ENCODE measurements around the gene GADD45A. TPM values are rescaled to one million over a fixed set of nuclear protein-coding genes. Genes with fewer than 3 reads are reported as not detected.

Gene GADD45A
- total RNA-seq, 2 experiments from 2014 or later: 20.5 to 26.7 TPM

- Mint-ChIP-seq H3K9me3 (ENCODE audit: low read depth) (no peaks in the 10 kb centered on the region), H3K27me3 (no peaks in the 10 kb centered on the region), H3K27ac (no peak overlapping the region), H3K4me3 (no peak overlapping the region), H3K36me3 (ENCODE audit: low read depth) (peaks cover 30% of the 10 kb centered on the region), H3K4me1 (peaks cover 25% of the 10 kb centered on the region)
- ATAC-seq (no peak), DNase-seq (no peak)
- CTCF ChIA-PET: interaction anchor here (0.7 kb wide), 1 partner anchor 69 kb away, joined by 3 read pairs; no protein-coding TSS in a partner anchor
- POLR2A ChIA-PET: no interaction called here
- intact Hi-C loops (cut with DNase I, micrococcal nuclease): loop anchor here (5.0 to 10.0 kb wide), 4 partner anchors 127 to 805 kb away; partner anchors contain the start of genes DEPDC1 (in 1 of the 2) and IL12RB2 (in 1 of the 2)
Measured at GRCh38 chr1:67689267-67690017, 4.4 kb downstream of the GADD45A start.

- Mint-ChIP-seq H3K27me3 (no peaks in the 10 kb centered on the region), H3K9me3 (ENCODE audit: low read depth) (no peaks in the 10 kb centered on the region), H3K36me3 (ENCODE audit: low read depth) (peaks cover 30% of the 10 kb centered on the region), H3K4me1 (peaks cover 22% of the 10 kb centered on the region), H3K27ac (no peak overlapping the region), H3K4me3 (no peak overlapping the region)
- ChIA-PET POLR2A (no interaction called here), CTCF (no interaction called here)
- ATAC-seq: no peak
- DNase-seq: no peak
- intact Hi-C loops (cut with DNase I, micrococcal nuclease): no loop called here
Measured at GRCh38 chr1:67690018-67690363, 5.0 kb downstream of the GADD45A start.

- Mint-ChIP-seq H3K9me3 (ENCODE audit: low read depth) (no peaks in the 10 kb centered on the region), H3K27me3 (no peaks in the 10 kb centered on the region), H3K27ac (no peak overlapping the region), H3K4me1 (peaks cover 22% of the 10 kb centered on the region), H3K36me3 (ENCODE audit: low read depth) (peaks cover 30% of the 10 kb centered on the region), H3K4me3 (no peak overlapping the region)
- ChIA-PET CTCF (interaction anchor here (0.6 to 1.5 kb wide), 2 partner anchors 12 to 29 kb away, joined by 3 to 4 read pairs; no protein-coding TSS in a partner anchor), POLR2A (interaction anchor here (0.6 kb wide), 1 partner anchor 56 kb away, joined by 5 read pairs; no protein-coding TSS in a partner anchor)
- intact Hi-C loops (cut with DNase I, micrococcal nuclease): no loop called here
- DNase-seq (no peak), ATAC-seq (no peak)
Measured at GRCh38 chr1:67690411-67690810, 5.4 kb downstream of the GADD45A start.

- intact Hi-C loops (cut with DNase I, micrococcal nuclease): no loop called here
- peaks cover 24% of the 10 kb centered on the region for H3K36me3 Mint-ChIP-seq (ENCODE audit: low read depth)
- no peak for DNase-seq
- H3K4me1 Mint-ChIP-seq: peaks cover 19% of the 10 kb centered on the region
- H3K4me3 Mint-ChIP-seq: no peak overlapping the region
- no peaks in the 10 kb centered on the region for H3K27me3 Mint-ChIP-seq
- POLR2A ChIA-PET: no interaction called here
- H3K9me3 Mint-ChIP-seq (ENCODE audit: low read depth): no peaks in the 10 kb centered on the region
- CTCF ChIA-PET: interaction anchor here (0.6 to 1.5 kb wide), 3 partner anchors 13 to 159 kb away, joined by 3 to 4 read pairs (median 3); no protein-coding TSS in a partner anchor
- no peak overlapping the region for H3K27ac Mint-ChIP-seq
- ATAC-seq: no peak
Measured at GRCh38 chr1:67691712-67692111, 6.7 kb downstream of the GADD45A start.

GRCh38 chr1:67695963-67696362 lies 11.0 kb downstream of the GADD45A start:
- ChIA-PET POLR2A (no interaction called here), CTCF (no interaction called here)
- intact Hi-C loops (cut with DNase I, micrococcal nuclease): no loop called here
- Mint-ChIP-seq H3K27me3 (no peaks in the 10 kb centered on the region), H3K36me3 (ENCODE audit: low read depth) (no peaks in the 10 kb centered on the region), H3K4me3 (no peak overlapping the region), H3K27ac (no peak overlapping the region), H3K4me1 (peaks cover 8% of the 10 kb centered on the region), H3K9me3 (ENCODE audit: low read depth) (no peaks in the 10 kb centered on the region)
- ATAC-seq (no peak), DNase-seq (no peak)

GRCh38 chr1:67696708-67697107 lies 11.7 kb downstream of the GADD45A start:
- no peaks in the 10 kb centered on the region for H3K36me3 Mint-ChIP-seq (ENCODE audit: low read depth)
- CTCF ChIA-PET: interaction anchor here (0.8 kb wide), 1 partner anchor 63 kb away, joined by 3 read pairs; no protein-coding TSS in a partner anchor
- no peak overlapping the region for H3K27ac Mint-ChIP-seq
- intact Hi-C loops (cut with DNase I, micrococcal nuclease): no loop called here
- POLR2A ChIA-PET: no interaction called here
- ATAC-seq (no peak), DNase-seq (no peak)
- no peaks in the 10 kb centered on the region for H3K27me3 Mint-ChIP-seq
- no peaks in the 10 kb centered on the region for H3K9me3 Mint-ChIP-seq (ENCODE audit: low read depth)
- H3K4me3 Mint-ChIP-seq: no peak overlapping the region
- H3K4me1 Mint-ChIP-seq: peaks cover 12% of the 10 kb centered on the region

GRCh38 chr1:67700220-67700619 lies 15.2 kb downstream of the GADD45A start:
- no peaks in the 10 kb centered on the region for H3K36me3 Mint-ChIP-seq (ENCODE audit: low read depth)
- no peaks in the 10 kb centered on the region for H3K9me3 Mint-ChIP-seq (ENCODE audit: low read depth)
- CTCF ChIA-PET: interaction anchor here (1.2 kb wide), 1 partner anchor 28 kb away, joined by 4 read pairs; no protein-coding TSS in a partner anchor
- H3K27me3 Mint-ChIP-seq: no peaks in the 10 kb centered on the region
- POLR2A ChIA-PET: interaction anchor here (1.0 kb wide), 2 partner anchors 14 to 60 kb away, joined by 3 to 4 read pairs; no protein-coding TSS in a partner anchor
- no peak for ATAC-seq
- H3K4me3 Mint-ChIP-seq: no peak overlapping the region
- H3K27ac Mint-ChIP-seq: peak overlapping the region; percentile 20
- peaks cover 12% of the 10 kb centered on the region for H3K4me1 Mint-ChIP-seq
- intact Hi-C loops (cut with DNase I, micrococcal nuclease): loop anchor here in 1 of 2 experiments (1.0 kb wide), 1 partner anchor 13 kb away; no protein-coding TSS in a partner anchor
- DNase-seq: no peak

GRCh38 chr1:67700692-67701410 lies 15.8 kb downstream of the GADD45A start:
- Mint-ChIP-seq H3K9me3 (ENCODE audit: low read depth) (no peaks in the 10 kb centered on the region), H3K36me3 (ENCODE audit: low read depth) (no peaks in the 10 kb centered on the region), H3K4me1 (peaks cover 12% of the 10 kb centered on the region), H3K27ac (peak overlapping the region; percentile 22), H3K27me3 (no peaks in the 10 kb centered on the region), H3K4me3 (no peak overlapping the region)
- CTCF ChIA-PET: interaction anchor here (0.5 to 2.4 kb wide), 6 partner anchors 17 to 556 kb away, joined by 3 to 11 read pairs (median 4); no protein-coding TSS in a partner anchor
- POLR2A ChIA-PET: interaction anchor here (0.6 to 1.0 kb wide), 3 partner anchors 14 to 59 kb away, joined by 3 to 4 read pairs (median 3); no protein-coding TSS in a partner anchor
- intact Hi-C loops (cut with DNase I, micrococcal nuclease): loop anchor here in 1 of 2 experiments (1.0 kb wide), 1 partner anchor 14 kb away; no protein-coding TSS in a partner anchor
- DNase-seq (peak; percentile 44), ATAC-seq (peak; percentile 93)

- no peak for DNase-seq
- peaks cover 12% of the 10 kb centered on the region for H3K4me1 Mint-ChIP-seq
- no peak overlapping the region for H3K4me3 Mint-ChIP-seq
- intact Hi-C loops (cut with DNase I, micrococcal nuclease): no loop called here
- no peaks in the 10 kb centered on the region for H3K27me3 Mint-ChIP-seq
- H3K9me3 Mint-ChIP-seq (ENCODE audit: low read depth): no peaks in the 10 kb centered on the region
- ChIA-PET CTCF (interaction anchor here (0.8 to 2.4 kb wide), 5 partner anchors 18 to 555 kb away, joined by 3 to 11 read pairs (median 4); no protein-coding TSS in a partner anchor), POLR2A (no interaction called here)
- H3K36me3 Mint-ChIP-seq (ENCODE audit: low read depth): no peaks in the 10 kb centered on the region
- H3K27ac Mint-ChIP-seq: no peak overlapping the region
- ATAC-seq: no peak
Measured at GRCh38 chr1:67701876-67702275, 16.9 kb downstream of the GADD45A start.

- Mint-ChIP-seq H3K9me3 (ENCODE audit: low read depth) (no peaks in the 10 kb centered on the region), H3K4me1 (peaks cover 12% of the 10 kb centered on the region), H3K36me3 (ENCODE audit: low read depth) (no peaks in the 10 kb centered on the region), H3K27me3 (no peaks in the 10 kb centered on the region), H3K4me3 (no peak overlapping the region), H3K27ac (no peak overlapping the region)
- ATAC-seq (no peak), DNase-seq (no peak)
- intact Hi-C loops (cut with DNase I, micrococcal nuclease): no loop called here
- CTCF ChIA-PET: interaction anchor here (0.8 to 1.1 kb wide), 2 partner anchors 13 to 1499 kb away, joined by 3 read pairs; no protein-coding TSS in a partner anchor
- POLR2A ChIA-PET: no interaction called here
Measured at GRCh38 chr1:67704351-67704750, 19.4 kb downstream of the GADD45A start.

GRCh38 chr1:67705735-67706453 lies 20.9 kb downstream of the GADD45A start:
- ChIA-PET CTCF (no interaction called here), POLR2A (no interaction called here)
- Mint-ChIP-seq H3K9me3 (ENCODE audit: low read depth) (no peaks in the 10 kb centered on the region), H3K4me1 (peaks cover 5% of the 10 kb centered on the region), H3K4me3 (no peak overlapping the region), H3K27me3 (no peaks in the 10 kb centered on the region), H3K36me3 (ENCODE audit: low read depth) (no peaks in the 10 kb centered on the region), H3K27ac (no peak overlapping the region)
- DNase-seq (no peak), ATAC-seq (no peak)
- intact Hi-C loops (cut with DNase I, micrococcal nuclease): no loop called here

Measured in activated CD4-positive, alpha-beta T cell treated with anti-CD3 and anti-CD28 coated beads for 36 hours (primary cell).